SK-N-SH treated with all-trans-retinoic acid at 6 μM for 48 hours (cell line): ENCODE results near the gene PIM2.

ENCODE experiments used
- ARNTL ChIP-seq: fragments of 450-650 bp; formaldehyde crosslinking; IDR thresholded peaks from 2 replicates; pipeline ENCODE4 v1.5.0; 2020; ENCODE audit warnings: low read depth, mild to moderate bottlenecking, moderate library complexity, borderline replicate concordance
- CSDC2 ChIP-seq: fragments of 250-450 bp; sonication (Bioruptor Pico); IDR thresholded peaks from 2 replicates; pipeline ENCODE4 v1.5.0; 2020; ENCODE audit warnings: mild to moderate bottlenecking, moderate library complexity
- RARB ChIP-seq: fragments of 250-450 bp; sonication (Bioruptor Pico); IDR thresholded peaks from 2 replicates; pipeline ENCODE4 v1.8.0; 2021; ENCODE audit warnings: mild to moderate bottlenecking, moderate library complexity
- TCF4 ChIP-seq: fragments of 250-450 bp; sonication (Bioruptor Pico); IDR thresholded peaks from 2 replicates; pipeline ENCODE4 v1.8.0; 2021; ENCODE audit warnings: mild to moderate bottlenecking, moderate library complexity, borderline replicate concordance
- ZC3H10 ChIP-seq: fragments of 250-450 bp; sonication (Bioruptor Pico); IDR thresholded peaks from 2 replicates; pipeline ENCODE4 v1.5.1; 2021; ENCODE audit warnings: mild to moderate bottlenecking, moderate library complexity
- ZFP3 ChIP-seq: fragments of 250-450 bp; sonication (Bioruptor Pico); IDR thresholded peaks from 2 replicates; pipeline ENCODE4 v1.5.0; 2020; ENCODE audit warnings: mild to moderate bottlenecking, moderate library complexity
- ZFP30 ChIP-seq: fragments of 450-650 bp; formaldehyde crosslinking; IDR thresholded peaks from 2 replicates; pipeline ENCODE4 v1.5.0; 2022; ENCODE audit warnings: mild to moderate bottlenecking, moderate library complexity
- ZNF8 ChIP-seq: fragments of 450-650 bp; formaldehyde crosslinking; IDR thresholded peaks from 2 replicates; pipeline ENCODE4 v1.5.0; 2020; ENCODE audit warnings: mild to moderate bottlenecking, moderate library complexity
- TF ChIP-seq, protein P1 (sequence below): fragments of 250-450 bp; sonication (Bioruptor Pico); IDR thresholded peaks from 2 replicates; pipeline ENCODE4 v1.5.1; 2020; ENCODE audit warnings: low read depth, mild to moderate bottlenecking, moderate library complexity
- TF ChIP-seq, protein P2 (sequence below): fragments of 250-450 bp; sonication (Bioruptor Pico); IDR thresholded peaks from 2 replicates; pipeline ENCODE4 v1.8.0; 2020; ENCODE audit warnings: mild to moderate bottlenecking, moderate library complexity, borderline replicate concordance
- TF ChIP-seq, protein P3 (sequence below): fragments of 250-450 bp; sonication (Bioruptor Pico); IDR thresholded peaks from 2 replicates; pipeline ENCODE4 v1.8.0; 2021; ENCODE audit warnings: low read depth, mild to moderate bottlenecking, moderate library complexity, borderline replicate concordance
- TF ChIP-seq, protein P4 (sequence below): fragments of 250-450 bp; sonication (Bioruptor Pico); IDR thresholded peaks from 2 replicates; pipeline ENCODE4 v1.5.1; 2021; ENCODE audit warnings: mild to moderate bottlenecking, moderate library complexity

DNA sequence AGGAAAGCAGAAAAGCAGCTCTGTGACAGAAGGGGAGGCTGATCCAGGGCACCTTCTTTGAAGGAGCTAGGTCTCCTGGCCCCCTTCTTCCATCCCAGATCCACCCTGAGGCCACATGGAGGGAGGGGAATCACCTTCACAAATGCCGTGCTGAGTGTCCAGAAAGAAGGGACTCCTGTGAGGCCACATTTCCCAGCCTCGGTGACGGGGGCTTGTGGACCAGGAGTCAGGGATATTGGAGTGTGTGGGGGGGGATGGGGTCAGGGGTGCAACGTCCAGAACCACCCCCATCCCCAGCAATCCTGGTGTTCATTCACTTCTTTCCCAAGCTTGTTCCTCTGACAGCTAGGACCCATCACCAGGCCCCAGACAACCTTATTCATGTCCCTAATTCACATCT lies 25.9 kb downstream of the PIM2 start:
- TF ChIP-seq, protein P1, sequence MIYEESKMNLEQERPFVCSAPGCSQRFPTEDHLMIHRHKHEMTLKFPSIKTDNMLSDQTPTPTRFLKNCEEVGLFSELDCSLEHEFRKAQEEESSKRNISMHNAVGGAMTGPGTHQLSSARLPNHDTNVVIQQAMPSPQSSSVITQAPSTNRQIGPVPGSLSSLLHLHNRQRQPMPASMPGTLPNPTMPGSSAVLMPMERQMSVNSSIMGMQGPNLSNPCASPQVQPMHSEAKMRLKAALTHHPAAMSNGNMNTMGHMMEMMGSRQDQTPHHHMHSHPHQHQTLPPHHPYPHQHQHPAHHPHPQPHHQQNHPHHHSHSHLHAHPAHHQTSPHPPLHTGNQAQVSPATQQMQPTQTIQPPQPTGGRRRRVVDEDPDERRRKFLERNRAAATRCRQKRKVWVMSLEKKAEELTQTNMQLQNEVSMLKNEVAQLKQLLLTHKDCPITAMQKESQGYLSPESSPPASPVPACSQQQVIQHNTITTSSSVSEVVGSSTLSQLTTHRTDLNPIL (CRISPR knock-in tag), result no peak
- TF ChIP-seq ZC3H10 (CRISPR knock-in tag) (no peak), RARB (CRISPR knock-in tag) (no peak), CSDC2 (CRISPR knock-in tag) (no peak), ZFP3 (CRISPR knock-in tag) (no peak), ARNTL (CRISPR knock-in tag) (no peak), TCF4 (CRISPR knock-in tag) (no peak), ZNF8 (CRISPR knock-in tag) (no peak), ZFP30 (no peak)
- TF ChIP-seq, protein P2, sequence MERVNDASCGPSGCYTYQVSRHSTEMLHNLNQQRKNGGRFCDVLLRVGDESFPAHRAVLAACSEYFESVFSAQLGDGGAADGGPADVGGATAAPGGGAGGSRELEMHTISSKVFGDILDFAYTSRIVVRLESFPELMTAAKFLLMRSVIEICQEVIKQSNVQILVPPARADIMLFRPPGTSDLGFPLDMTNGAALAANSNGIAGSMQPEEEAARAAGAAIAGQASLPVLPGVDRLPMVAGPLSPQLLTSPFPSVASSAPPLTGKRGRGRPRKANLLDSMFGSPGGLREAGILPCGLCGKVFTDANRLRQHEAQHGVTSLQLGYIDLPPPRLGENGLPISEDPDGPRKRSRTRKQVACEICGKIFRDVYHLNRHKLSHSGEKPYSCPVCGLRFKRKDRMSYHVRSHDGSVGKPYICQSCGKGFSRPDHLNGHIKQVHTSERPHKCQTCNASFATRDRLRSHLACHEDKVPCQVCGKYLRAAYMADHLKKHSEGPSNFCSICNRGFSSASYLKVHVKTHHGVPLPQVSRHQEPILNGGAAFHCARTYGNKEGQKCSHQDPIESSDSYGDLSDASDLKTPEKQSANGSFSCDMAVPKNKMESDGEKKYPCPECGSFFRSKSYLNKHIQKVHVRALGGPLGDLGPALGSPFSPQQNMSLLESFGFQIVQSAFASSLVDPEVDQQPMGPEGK (CRISPR knock-in tag), result no peak
- TF ChIP-seq, protein P3, sequence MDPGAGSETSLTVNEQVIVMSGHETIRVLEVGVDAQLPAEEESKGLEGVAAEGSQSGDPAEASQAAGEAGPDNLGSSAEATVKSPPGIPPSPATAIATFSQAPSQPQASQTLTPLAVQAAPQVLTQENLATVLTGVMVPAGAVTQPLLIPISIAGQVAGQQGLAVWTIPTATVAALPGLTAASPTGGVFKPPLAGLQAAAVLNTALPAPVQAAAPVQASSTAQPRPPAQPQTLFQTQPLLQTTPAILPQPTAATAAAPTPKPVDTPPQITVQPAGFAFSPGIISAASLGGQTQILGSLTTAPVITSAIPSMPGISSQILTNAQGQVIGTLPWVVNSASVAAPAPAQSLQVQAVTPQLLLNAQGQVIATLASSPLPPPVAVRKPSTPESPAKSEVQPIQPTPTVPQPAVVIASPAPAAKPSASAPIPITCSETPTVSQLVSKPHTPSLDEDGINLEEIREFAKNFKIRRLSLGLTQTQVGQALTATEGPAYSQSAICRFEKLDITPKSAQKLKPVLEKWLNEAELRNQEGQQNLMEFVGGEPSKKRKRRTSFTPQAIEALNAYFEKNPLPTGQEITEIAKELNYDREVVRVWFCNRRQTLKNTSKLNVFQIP (CRISPR knock-in tag), result no peak
- TF ChIP-seq, protein P4, sequence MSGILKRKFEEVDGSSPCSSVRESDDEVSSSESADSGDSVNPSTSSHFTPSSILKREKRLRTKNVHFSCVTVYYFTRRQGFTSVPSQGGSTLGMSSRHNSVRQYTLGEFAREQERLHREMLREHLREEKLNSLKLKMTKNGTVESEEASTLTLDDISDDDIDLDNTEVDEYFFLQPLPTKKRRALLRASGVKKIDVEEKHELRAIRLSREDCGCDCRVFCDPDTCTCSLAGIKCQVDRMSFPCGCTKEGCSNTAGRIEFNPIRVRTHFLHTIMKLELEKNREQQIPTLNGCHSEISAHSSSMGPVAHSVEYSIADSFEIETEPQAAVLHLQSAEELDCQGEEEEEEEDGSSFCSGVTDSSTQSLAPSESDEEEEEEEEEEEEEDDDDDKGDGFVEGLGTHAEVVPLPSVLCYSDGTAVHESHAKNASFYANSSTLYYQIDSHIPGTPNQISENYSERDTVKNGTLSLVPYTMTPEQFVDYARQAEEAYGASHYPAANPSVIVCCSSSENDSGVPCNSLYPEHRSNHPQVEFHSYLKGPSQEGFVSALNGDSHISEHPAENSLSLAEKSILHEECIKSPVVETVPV (CRISPR knock-in tag), result no peak
